Measurements from ENCODE around the gene CD84. TPM values are rescaled to one million over a fixed set of nuclear protein-coding genes. Genes with fewer than 3 reads are reported as not detected.

Gene CD84
- polyA plus RNA-seq, 1 donor from 2014 or later: 0.49 TPM

Other genes starting within 250 kb of the CD84 start
- 173 TPM for gene COPA, start 236.2 kb downstream of the CD84 start, polyA plus RNA-seq (ENCODE audit: insufficient read depth, low read depth, low replicate concordance)
- 103 TPM for gene NCSTN, start 236.1 kb downstream of the CD84 start, polyA plus RNA-seq (ENCODE audit: insufficient read depth, low read depth, low replicate concordance)
- gene NHLH1, start 212.4 kb downstream of the CD84 start, polyA plus RNA-seq (ENCODE audit: insufficient read depth, low read depth, low replicate concordance): 1.0 TPM
- gene VANGL2, start 178.9 kb downstream of the CD84 start, polyA plus RNA-seq (ENCODE audit: insufficient read depth, low read depth, low replicate concordance): 45.5 TPM
- gene SLAMF6, start 56.2 kb downstream of the CD84 start, polyA plus RNA-seq (ENCODE audit: insufficient read depth, low read depth, low replicate concordance): 0.15 TPM
- not detected for gene SLAMF1, start 67.5 kb upstream of the CD84 start, polyA plus RNA-seq (ENCODE audit: insufficient read depth, low read depth, low replicate concordance)
- gene CD48, start 132.3 kb upstream of the CD84 start, polyA plus RNA-seq (ENCODE audit: insufficient read depth, low read depth, low replicate concordance): 1.0 TPM
- 0.56 TPM for gene SLAMF7, start 159.8 kb upstream of the CD84 start, polyA plus RNA-seq (ENCODE audit: insufficient read depth, low read depth, low replicate concordance)
- 0.15 TPM for gene LY9, start 216.7 kb upstream of the CD84 start, polyA plus RNA-seq (ENCODE audit: insufficient read depth, low read depth, low replicate concordance)